Mesenchymal stem cell (in vitro differentiated cells and primary cell): ENCODE data around the gene ISCU.

ENCODE experiments used
- DNase-seq: peaks from one replicate; pipeline ENCODE4 v3.0.0-alpha.2; 2013
- H2AFZ ChIP-seq: one replicate; pipeline ENCODE4 v1.6.1; 2013; ENCODE audit warnings: low read depth, mild to moderate bottlenecking, control low read depth, inconsistent platforms, low read length, moderate library complexity
- H2AK5ac ChIP-seq: 2 replicates; pipeline ENCODE4 v1.6.1; 2013; ENCODE audit warnings: low read length, moderate library complexity, mild to moderate bottlenecking, inconsistent platforms; ENCODE audit not compliant: severe bottlenecking
- H2BK120ac ChIP-seq: one replicate; pipeline ENCODE4 v1.6.1; 2013; ENCODE audit warnings: low read depth, mild to moderate bottlenecking, inconsistent platforms, low read length, moderate library complexity
- H2BK12ac ChIP-seq, 2 experiments: one replicate each; pipeline ENCODE4 v1.6.1; 2013; ENCODE audit warnings: inconsistent platforms in 2 of 2, low read length in 2 of 2, mild to moderate bottlenecking in 2 of 2, moderate library complexity in 2 of 2, control low read depth in 1 of 2
- H2BK15ac ChIP-seq: one replicate; pipeline ENCODE4 v1.6.1; 2013; ENCODE audit warnings: mild to moderate bottlenecking, low read depth, inconsistent platforms; ENCODE audit not compliant: poor library complexity, severe bottlenecking
- H2BK5ac ChIP-seq: 2 replicates; pipeline ENCODE4 v1.6.1; 2013; ENCODE audit warnings: low read depth, mild to moderate bottlenecking, low read length, control low read depth, inconsistent platforms; ENCODE audit not compliant: poor library complexity, severe bottlenecking
- H3K14ac ChIP-seq, 2 experiments: one replicate each; pipeline ENCODE4 v1.6.1; 2013; ENCODE audit warnings: inconsistent platforms in 2 of 2, low read length in 2 of 2, control low read depth in 1 of 2, mild to moderate bottlenecking in 1 of 2, moderate library complexity in 1 of 2
- H3K18ac ChIP-seq, 2 experiments: one replicate each; pipeline ENCODE4 v1.6.1; 2013; ENCODE audit warnings: inconsistent platforms in 2 of 2, low read length in 2 of 2, control low read depth in 1 of 2, low read depth in 1 of 2, mild to moderate bottlenecking in 1 of 2
- H3K23ac ChIP-seq, 2 experiments: one replicate each; pipeline ENCODE4 v1.6.1; 2013; ENCODE audit warnings: inconsistent platforms in 2 of 2, low read length in 2 of 2, mild to moderate bottlenecking in 2 of 2, moderate library complexity in 2 of 2, control low read depth in 1 of 2
- H3K27ac ChIP-seq: 2 replicates; pipeline ENCODE4 v1.5.1; 2013; ENCODE audit warnings: mild to moderate bottlenecking, moderate library complexity, low read length, control low read depth, inconsistent platforms; ENCODE audit not compliant: poor library complexity, severe bottlenecking
- H3K27me3 ChIP-seq, 2 experiments: 2 replicates each; pipeline versions ENCODE4 v1.6.1 to v1.7.0; 2013; ENCODE audit warnings: low read length in 2 of 2, mild to moderate bottlenecking in 2 of 2, moderate library complexity in 2 of 2, control low read depth in 1 of 2, inconsistent platforms in 1 of 2; ENCODE audit not compliant: control insufficient read depth in 1 of 2, insufficient read depth in 1 of 2
- H3K36me3 ChIP-seq, 2 experiments: 2 replicates each; pipeline versions ENCODE4 v1.6.1 to v1.7.0; 2013; ENCODE audit warnings: low read length in 2 of 2, control low read depth in 1 of 2, inconsistent platforms in 1 of 2, low read depth in 1 of 2, mild to moderate bottlenecking in 1 of 2; ENCODE audit not compliant: insufficient read depth in 2 of 2, control insufficient read depth in 1 of 2
- H3K4ac ChIP-seq, 2 experiments: one replicate each; pipeline ENCODE4 v1.6.1; 2013; ENCODE audit warnings: inconsistent platforms in 2 of 2, low read length in 2 of 2, mild to moderate bottlenecking in 2 of 2, moderate library complexity in 2 of 2, control low read depth in 1 of 2, low read depth in 1 of 2
- H3K4me1 ChIP-seq: 2 replicates; pipeline ENCODE4 v1.6.1; 2013; ENCODE audit warnings: low read depth, low read length, control low read depth; ENCODE audit not compliant: control insufficient read depth, insufficient read depth
- H3K4me2 ChIP-seq: 2 replicates; pipeline ENCODE4 v1.6.1; 2013; ENCODE audit warnings: low read length, mild to moderate bottlenecking, inconsistent platforms; ENCODE audit not compliant: poor library complexity, severe bottlenecking
- H3K4me3 ChIP-seq, 2 experiments: 2 replicates each; pipeline versions ENCODE4 v1.5.1 to v1.7.0; 2013; ENCODE audit warnings: low read length in 2 of 2, mild to moderate bottlenecking in 2 of 2, control low read depth in 1 of 2, low read depth in 1 of 2; ENCODE audit not compliant: insufficient read depth in 1 of 2
- H3K79me1 ChIP-seq: replicated peaks from 2 replicates; pipeline ENCODE4 v1.6.1; 2013; ENCODE audit warnings: mild to moderate bottlenecking, control low read depth, low read length, inconsistent platforms; ENCODE audit not compliant: poor library complexity, severe bottlenecking
- H3K9ac ChIP-seq: 2 replicates; pipeline ENCODE4 v1.7.0; 2013; ENCODE audit warnings: mild to moderate bottlenecking, low read length, moderate library complexity
- H3K9me3 ChIP-seq: 2 replicates; pipeline ENCODE4 v1.7.0; 2013; ENCODE audit warnings: mild to moderate bottlenecking, low read length; ENCODE audit not compliant: control insufficient read depth
- H4K8ac ChIP-seq: one replicate; pipeline ENCODE4 v1.6.1; 2013; ENCODE audit warnings: inconsistent platforms, mild to moderate bottlenecking, low read length, moderate library complexity
- H4K91ac ChIP-seq: one replicate; pipeline ENCODE4 v1.6.1; 2013; ENCODE audit warnings: mild to moderate bottlenecking, low read length, inconsistent platforms
- WGBS: methylation state at CpG from one replicate; pipeline ENCODE4 v1.1.7; 2013; ENCODE audit warnings: mixed read lengths; 5-methylcytosine and 5-hydroxymethylcytosine counted together

The ISCU gene

DNA sequence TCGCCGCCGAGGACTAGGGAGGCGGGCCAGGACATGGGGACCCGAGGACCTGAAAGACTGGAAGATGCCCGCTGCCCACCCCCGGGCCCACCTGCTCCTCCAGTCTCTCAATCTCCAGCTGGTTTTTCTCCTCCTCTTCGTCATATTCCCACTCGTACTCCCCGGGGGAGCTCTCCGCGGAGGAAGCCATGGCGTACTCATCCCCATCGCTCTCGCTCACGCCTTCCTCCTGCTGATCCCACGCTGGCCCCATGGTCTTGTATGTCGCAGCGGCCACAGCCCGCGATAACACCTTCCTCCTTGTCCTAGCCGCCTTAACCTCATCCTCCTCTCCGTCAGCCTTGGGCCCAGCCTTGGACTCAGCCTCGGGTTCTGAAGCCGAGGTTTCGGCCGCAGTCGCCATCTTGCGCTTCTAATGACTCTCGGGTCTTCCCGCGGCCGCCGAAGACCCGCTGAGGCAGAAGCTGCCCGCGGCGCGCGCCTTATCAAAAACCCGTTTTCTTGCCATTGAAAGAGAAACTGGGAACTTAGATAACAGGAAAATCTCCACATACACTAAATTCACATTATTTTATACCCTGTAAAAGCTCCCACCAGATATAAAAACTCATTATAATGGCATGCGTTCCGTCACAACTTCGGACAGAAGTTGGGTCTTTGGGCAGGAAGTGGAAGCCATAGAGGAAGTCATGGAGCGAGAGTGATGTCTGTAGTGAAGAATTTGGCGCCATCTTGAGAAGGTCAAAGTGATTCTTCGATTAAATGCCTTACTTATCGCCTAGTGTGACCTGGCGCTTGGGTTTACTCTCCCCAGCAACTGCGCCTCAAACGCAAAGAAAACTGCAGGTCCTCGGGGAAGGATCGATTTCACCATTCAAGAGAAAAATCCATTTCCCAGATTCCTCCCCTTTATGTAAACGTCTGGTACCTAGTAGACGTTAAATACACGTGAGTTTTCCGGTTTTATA, 1.4 kb upstream of the ISCU start, which contains the start of gene SART3:
TSS of gene SART3 (minus strand) at position 422 of the 968 bp plus-strand sequence. CDS start at position 403, 19 bp downstream.
- H3K14ac ChIP-seq: peak within 1 kb of the TSS in 1 of 2 experiments; percentile 98
- peak within 1 kb of the TSS; percentile 67 for H4K91ac ChIP-seq
- H2BK12ac ChIP-seq: peak within 1 kb of the TSS in 1 of 2 experiments; percentile 71
- peak within 1 kb of the TSS in 1 of 2 experiments; percentile 86 for H3K23ac ChIP-seq
- whole genome bisulfite sequencing: under 1% methylated on average over 55 of the region's 57 CpGs
- H3K27ac ChIP-seq: peak within 1 kb of the TSS; percentile 58
- H3K4me3 ChIP-seq: peak within 1 kb of the TSS; percentile 91 to 99
- peaks cover 9% of the 10 kb centered on the region for H3K79me1 ChIP-seq
- peak within 1 kb of the TSS; percentile 82 for H4K8ac ChIP-seq
- peak within 1 kb of the TSS; percentile 73 for H2BK15ac ChIP-seq
- no peaks in the 10 kb centered on the region for H3K27me3 ChIP-seq
- H2BK5ac ChIP-seq: no peak within 1 kb of the TSS
- H2BK120ac ChIP-seq: peak within 1 kb of the TSS; percentile 7
- peak within 1 kb of the TSS; percentile 100 for H3K9ac ChIP-seq
- no peaks in the 10 kb centered on the region for H3K9me3 ChIP-seq
- H3K4me1 ChIP-seq: peaks cover 17% of the 10 kb centered on the region
- peaks cover 16 to 40% of the 10 kb centered on the region in 2 experiments for H3K36me3 ChIP-seq
- peak within 1 kb of the TSS; percentile 83 to 99 for H3K4ac ChIP-seq
- peak within 1 kb of the TSS; percentile 27 for H2AK5ac ChIP-seq
- H3K4me2 ChIP-seq: peak within 1 kb of the TSS; percentile 87
- peak; percentile 95 for DNase-seq
- H2AFZ ChIP-seq: peak within 1 kb of the TSS; percentile 85
- H3K18ac ChIP-seq: peak within 1 kb of the TSS; percentile 86 to 95

DNA sequence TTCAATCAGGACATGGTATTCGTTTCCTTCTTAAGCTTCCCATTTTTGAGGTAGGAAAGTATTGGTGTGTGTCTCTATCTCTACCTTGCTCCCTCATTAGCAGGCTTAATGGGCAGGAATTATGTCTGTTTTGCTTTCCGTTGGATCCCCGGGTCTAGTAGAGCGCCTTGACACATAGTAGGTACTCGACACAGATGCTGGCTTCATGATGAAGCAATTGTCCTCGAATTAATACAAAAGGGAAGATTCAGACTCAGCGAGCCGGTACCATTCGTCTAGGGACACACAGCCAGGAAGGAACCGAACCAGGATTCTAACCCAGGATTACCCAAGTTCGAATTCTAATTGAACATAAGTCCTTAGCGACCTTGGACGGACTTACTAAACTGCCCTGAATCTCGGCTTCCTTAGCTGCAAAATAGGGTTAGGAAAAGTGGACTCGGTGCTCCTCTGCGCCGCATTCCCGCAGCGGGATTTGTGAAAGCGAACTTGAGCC, 496 bp upstream of the ISCU start:
- H3K9ac ChIP-seq: peak overlapping the region; percentile 100
- H4K8ac ChIP-seq: no peak overlapping the region
- H3K27me3 ChIP-seq: no peaks in the 10 kb centered on the region
- DNase-seq: no peak
- peaks cover 22 to 47% of the 10 kb centered on the region in 2 experiments for H3K36me3 ChIP-seq
- no peak overlapping the region for H4K91ac ChIP-seq
- no peak overlapping the region for H3K4ac ChIP-seq
- no peak overlapping the region for H2AK5ac ChIP-seq
- H3K14ac ChIP-seq: no peak overlapping the region
- H3K27ac ChIP-seq: peak overlapping the region; percentile 12
- peaks cover 18% of the 10 kb centered on the region for H3K4me1 ChIP-seq
- WGBS: under 1% methylated on average over 19 of the region's 20 CpGs
- H2BK15ac ChIP-seq: no peak overlapping the region
- no peak overlapping the region for H2BK5ac ChIP-seq
- H3K18ac ChIP-seq: no peak overlapping the region
- H3K4me2 ChIP-seq: peak overlapping the region; percentile 87
- H3K79me1 ChIP-seq: peaks cover 9% of the 10 kb centered on the region
- H2BK12ac ChIP-seq: no peak overlapping the region
- H2BK120ac ChIP-seq: no peak overlapping the region
- no peak overlapping the region for H3K23ac ChIP-seq
- peak overlapping the region; percentile 37 to 99 for H3K4me3 ChIP-seq
- H3K9me3 ChIP-seq: no peaks in the 10 kb centered on the region
- no peak overlapping the region for H2AFZ ChIP-seq

DNA sequence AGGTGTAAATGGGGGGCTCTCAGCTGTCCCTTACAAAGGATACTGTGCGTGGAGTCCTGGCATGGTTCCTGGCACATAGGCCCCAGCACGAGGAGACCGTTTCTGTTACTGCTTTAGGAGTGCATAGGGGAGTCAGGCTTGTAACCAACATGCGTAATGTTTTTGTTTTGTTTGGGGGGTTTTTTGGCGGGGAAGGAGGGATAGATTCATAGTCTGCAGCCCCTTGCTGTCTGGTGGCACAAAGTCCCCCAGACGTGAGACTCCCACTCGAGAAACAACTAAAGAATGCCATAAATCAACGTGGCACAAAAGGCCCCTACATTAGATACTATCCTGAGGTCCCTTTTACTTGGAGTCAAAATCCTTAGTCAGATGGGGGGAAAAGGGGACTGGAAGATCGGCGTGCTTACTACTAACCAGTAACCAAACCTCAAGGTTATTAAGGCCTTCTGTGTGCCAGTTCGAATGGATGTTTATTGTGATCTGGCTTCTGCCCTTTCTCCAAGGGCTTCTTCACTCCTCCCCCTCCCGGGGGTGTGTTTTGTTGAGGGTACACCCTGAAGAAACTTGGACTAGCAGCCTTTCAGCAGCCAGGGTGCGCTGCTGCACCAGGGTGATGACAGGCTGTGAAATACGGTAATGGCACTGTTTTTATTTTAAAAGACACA, 874 bp downstream of the ISCU start:
- H3K79me1 ChIP-seq: peaks cover 9% of the 10 kb centered on the region
- peak overlapping the region; percentile 99 for H3K9ac ChIP-seq
- H2AK5ac ChIP-seq: peak overlapping the region; percentile 71
- H3K36me3 ChIP-seq: peaks cover 19 to 49% of the 10 kb centered on the region in 2 experiments
- peak overlapping the region; percentile 83 for H3K27ac ChIP-seq
- H4K8ac ChIP-seq: peak overlapping the region; percentile 92
- no peaks in the 10 kb centered on the region for H3K27me3 ChIP-seq
- no peak overlapping the region for H2BK15ac ChIP-seq
- H3K4ac ChIP-seq: peak overlapping the region; percentile 84 to 93
- H2BK120ac ChIP-seq: peak overlapping the region; percentile 78
- no peak overlapping the region for H2AFZ ChIP-seq
- H3K14ac ChIP-seq: no peak overlapping the region
- DNase-seq: peak; percentile 94
- H3K9me3 ChIP-seq: no peaks in the 10 kb centered on the region
- H3K4me1 ChIP-seq: peaks cover 22% of the 10 kb centered on the region
- H3K4me3 ChIP-seq: peak overlapping the region; percentile 83 to 99
- H3K23ac ChIP-seq: no peak overlapping the region
- peak overlapping the region; percentile 71 for H4K91ac ChIP-seq
- peak overlapping the region; percentile 79 to 86 for H3K18ac ChIP-seq
- peak overlapping the region; percentile 95 for H3K4me2 ChIP-seq
- 2% methylated on average over 4 of the region's 14 CpGs for WGBS
- peak overlapping the region; percentile 37 to 95 for H2BK12ac ChIP-seq
- H2BK5ac ChIP-seq: peak overlapping the region; percentile 97
